H1 (cell line): ENCODE data around the gene KIAA1614. TPM values are rescaled to one million over a fixed set of nuclear protein-coding genes. Genes with fewer than 3 reads are reported as not detected.

Source experiments
- CTCF ChIA-PET: fragments of 300-600 bp; sonication (Branson Sonifier 250); formaldehyde crosslinking; loops from one replicate; lab custom pipeline; 2021; ENCODE audit not compliant: partially characterized antibody; lab: Charles Lee
- POLR2A ChIA-PET: fragments of 300-600 bp; sonication (Branson Sonifier 250); formaldehyde crosslinking; loops from one replicate; lab custom pipeline; 2021; ENCODE audit warnings: inconsistent platforms; ENCODE audit not compliant: partially characterized antibody; lab: Charles Lee
- DNase-seq, 2 experiments: peaks; one replicate each; pipeline versions ENCODE4 v3.0.0 to v3.0.0-alpha.2; 2010 to 2022; ENCODE audit warnings: low spot score in 2 of 2, low read depth in 1 of 2, mixed read lengths in 1 of 2
- FAIRE-seq: peaks from 2 replicates; lab custom pipeline; 2011; peaks lifted over from hg19 to GRCh38; lab: Jason Lieb, UNC
- H2AFZ ChIP-seq: 2 replicates; pipeline ENCODE4 v1.8.1; 2012; ENCODE audit warnings: low read length, inconsistent platforms
- H2AK5ac ChIP-seq: 2 replicates; pipeline ENCODE4 v1.6.1; 2013; ENCODE audit warnings: low read depth, low read length
- H2BK120ac ChIP-seq: replicated peaks from 2 replicates; pipeline ENCODE3; 2013; ENCODE audit warnings: low read depth, low read length, inconsistent platforms
- H2BK12ac ChIP-seq: 2 replicates; pipeline ENCODE4 v1.6.1; 2013; ENCODE audit warnings: low read depth, low read length
- H2BK15ac ChIP-seq: 2 replicates; pipeline ENCODE4 v1.6.1; 2013; ENCODE audit warnings: low read length
- H2BK20ac ChIP-seq: 2 replicates; pipeline ENCODE4 v1.6.1; 2013; ENCODE audit warnings: low read length
- H2BK5ac ChIP-seq: 2 replicates; pipeline ENCODE4 v1.6.1; 2013; ENCODE audit warnings: low read depth, low read length
- H3K14ac ChIP-seq: 2 replicates; pipeline ENCODE4 v1.6.1; 2013; ENCODE audit warnings: inconsistent platforms; ENCODE audit not compliant: insufficient read length
- H3K18ac ChIP-seq: 2 replicates; pipeline ENCODE4 v1.6.1; 2013; ENCODE audit warnings: low read length; ENCODE audit errors: extremely low read depth
- H3K23ac ChIP-seq: 2 replicates; pipeline ENCODE4 v1.6.1; 2013; ENCODE audit warnings: inconsistent platforms; ENCODE audit not compliant: insufficient read length
- H3K23me2 ChIP-seq: 2 replicates; pipeline ENCODE4 v1.6.1; 2013; ENCODE audit warnings: low read depth, low read length
- H3K27ac ChIP-seq: 2 replicates; pipeline ENCODE4 v1.6.1; 2011; ENCODE audit warnings: low read depth, low read length, inconsistent platforms
- H3K27me3 ChIP-seq, 4 experiments: replicated peaks in 1 of 4; 1 replicate in 1 of 4; 2 replicates in 3 of 4; pipeline versions ENCODE4 v1.6.1 to v1.8.1; 2011 to 2013; ENCODE audit warnings: low read length in 3 of 4, mild to moderate bottlenecking in 3 of 4, inconsistent platforms in 2 of 4, mixed read lengths in 2 of 4, moderate library complexity in 1 of 4; ENCODE audit not compliant: control insufficient read depth in 3 of 4, insufficient read depth in 3 of 4; ENCODE audit errors: extremely low read depth in 1 of 4
- H3K36me3 ChIP-seq, 4 experiments: 2 replicates each; pipeline versions ENCODE4 v1.6.1 to v1.8.1; 2011 to 2013; ENCODE audit warnings: mild to moderate bottlenecking in 4 of 4, low read length in 3 of 4, moderate library complexity in 2 of 4, control low read depth in 1 of 4, inconsistent platforms in 1 of 4; ENCODE audit not compliant: insufficient read depth in 4 of 4, control insufficient read depth in 2 of 4
- H3K4ac ChIP-seq: replicated peaks from 2 replicates; pipeline ENCODE3; 2013; ENCODE audit warnings: low read length, low read depth, mixed read lengths, inconsistent platforms; ENCODE audit not compliant: insufficient read length
- H3K4me1 ChIP-seq, 4 experiments: replicated peaks in 1 of 4; 1 replicate in 1 of 4; 2 replicates in 3 of 4; pipeline versions ENCODE4 v1.6.1 to v1.8.1; 2011 to 2013; ENCODE audit warnings: low read length in 3 of 4, inconsistent platforms in 2 of 4, mixed read lengths in 1 of 4; ENCODE audit not compliant: insufficient read depth in 4 of 4, control insufficient read depth in 3 of 4
- H3K4me2 ChIP-seq, 2 experiments: 2 replicates each; pipeline versions ENCODE4 v1.6.1 to v1.8.1; 2011 to 2013; ENCODE audit warnings: low read depth in 2 of 2, low read length in 2 of 2, control low read depth in 1 of 2, inconsistent platforms in 1 of 2, mild to moderate bottlenecking in 1 of 2; ENCODE audit not compliant: insufficient read depth in 1 of 2
- H3K4me3 ChIP-seq, 4 experiments: fragments of 200-600, 300-600 bp in 1 of 4; sonication (generic), shearing (Covaris generic), sonication (Bioruptor Twin) in 1 of 4; 2 replicates each; pipeline versions ENCODE4 v1.5.1 to v1.8.1; 2011 to 2016; ENCODE audit warnings: low read length in 4 of 4, low read depth in 3 of 4, control low read depth in 2 of 4, inconsistent platforms in 2 of 4, mild to moderate bottlenecking in 2 of 4, mixed read lengths in 1 of 4, moderate library complexity in 1 of 4; ENCODE audit not compliant: insufficient read depth in 2 of 4; ENCODE audit errors: extremely low read depth in 1 of 4
- H3K56ac ChIP-seq: replicated peaks from 2 replicates; pipeline ENCODE3; 2013; ENCODE audit warnings: low read depth, mild to moderate bottlenecking, mixed read lengths, low read length, inconsistent platforms; ENCODE audit not compliant: insufficient read length
- H3K79me1 ChIP-seq: 2 replicates; pipeline ENCODE4 v1.6.1; 2013; ENCODE audit warnings: low read depth, low read length, control low read depth
- H3K79me2 ChIP-seq, 2 experiments: 2 replicates each; pipeline versions ENCODE4 v1.6.1 to v1.8.1; 2012 to 2013; ENCODE audit warnings: low read length in 2 of 2, mild to moderate bottlenecking in 2 of 2, inconsistent platforms in 1 of 2; ENCODE audit not compliant: insufficient read depth in 2 of 2, control insufficient read depth in 1 of 2
- H3K9ac ChIP-seq, 4 experiments: replicated peaks in 1 of 4; 1 replicate in 1 of 4; 2 replicates in 3 of 4; pipeline versions ENCODE4 v1.6.1 to v1.8.1; 2011 to 2013; ENCODE audit warnings: low read depth in 3 of 4, low read length in 3 of 4, control low read depth in 2 of 4, mild to moderate bottlenecking in 2 of 4, moderate library complexity in 2 of 4, inconsistent platforms in 1 of 4; ENCODE audit errors: extremely low read depth in 1 of 4
- H3K9me3 ChIP-seq, 2 experiments: 2 replicates each; pipeline versions ENCODE4 v1.6.1 to v1.8.1; 2012 to 2013; ENCODE audit warnings: mild to moderate bottlenecking in 2 of 2, moderate library complexity in 2 of 2, control low read depth in 1 of 2, inconsistent platforms in 1 of 2, low read depth in 1 of 2, low read length in 1 of 2, mixed read lengths in 1 of 2; ENCODE audit not compliant: insufficient read depth in 2 of 2
- H4K20me1 ChIP-seq, 2 experiments: replicated peaks in 1 of 2; 2 replicates each; pipeline versions ENCODE3 to v1.8.1; 2011 to 2013; ENCODE audit warnings: inconsistent platforms in 2 of 2, low read length in 2 of 2, mild to moderate bottlenecking in 1 of 2; ENCODE audit not compliant: insufficient read depth in 2 of 2, control insufficient read depth in 1 of 2
- H4K5ac ChIP-seq: 2 replicates; pipeline ENCODE4 v1.6.1; 2013; ENCODE audit warnings: low read length, low read depth, mixed read lengths, inconsistent platforms; ENCODE audit not compliant: insufficient read length
- H4K8ac ChIP-seq: 2 replicates; pipeline ENCODE4 v1.8.0; 2013; ENCODE audit warnings: mild to moderate bottlenecking, moderate library complexity, low read length, inconsistent platforms; ENCODE audit not compliant: insufficient read depth; ENCODE audit errors: extremely low read depth
- H4K91ac ChIP-seq: replicated peaks from 2 replicates; pipeline ENCODE3; 2013; ENCODE audit warnings: low read length, mixed read lengths, inconsistent platforms; ENCODE audit not compliant: insufficient read length
- ZNF274 ChIP-seq: IDR thresholded peaks from 2 replicates; pipeline ENCODE4 v1.7.0; 2012; ENCODE audit warnings: low read length, borderline replicate concordance; ENCODE audit errors: extremely low read depth
- WGBS, 2 experiments: shearing (Covaris generic) in 1 of 2; methylation state at CpG; one replicate each; pipeline versions ENCODE4 v1.1.6 to v1.1.7; 2013 to 2015; ENCODE audit warnings: low lambda C conversion rate in 2 of 2, mixed read lengths in 2 of 2, inconsistent platforms in 1 of 2, low coverage in 1 of 2, missing lambda C conversion rate in 1 of 2; ENCODE audit not compliant: insufficient replicate concordance in 2 of 2, insufficient coverage in 1 of 2, insufficient read length in 1 of 2; ENCODE audit errors: extremely low coverage in 1 of 2, missing lambda C conversion rate in 1 of 2; 5-methylcytosine and 5-hydroxymethylcytosine counted together
- polyA plus RNA-seq, 7 experiments: library from polyadenylated mRNA; depleted of rRNA in 3 of 7; stranded (reverse) in 5 of 7; unstranded in 2 of 7; fragments of >200 nt in 5 of 7; fragments of 200-250 nt in 2 of 7; gene quantifications; 1 replicate in 5 of 7; 2 replicates in 1 of 7; 4 replicates in 1 of 7; pipeline versions ENCODE4 v1.2.1 to v1.2.3, GENCODE V29; 2011 to 2013; ENCODE audit warnings: missing spikeins in 2 of 7, mixed read lengths in 2 of 7
- total RNA-seq: library from RNA; stranded (reverse); fragmentation: NEBNext Ultra II Directional; extraction: Animal tissue kit (Norgen Biotek cat#: 25700); gene quantifications from 2 replicates; pipeline ENCODE4 v1.2.1, GENCODE V29; 2021

Gene KIAA1614
- total and polyA plus RNA-seq, 2 of the 8 experiments (the other 6 are each of a cell fraction or from before 2014, with no cell fraction given): 1.3 to 3.1 TPM

DNA sequence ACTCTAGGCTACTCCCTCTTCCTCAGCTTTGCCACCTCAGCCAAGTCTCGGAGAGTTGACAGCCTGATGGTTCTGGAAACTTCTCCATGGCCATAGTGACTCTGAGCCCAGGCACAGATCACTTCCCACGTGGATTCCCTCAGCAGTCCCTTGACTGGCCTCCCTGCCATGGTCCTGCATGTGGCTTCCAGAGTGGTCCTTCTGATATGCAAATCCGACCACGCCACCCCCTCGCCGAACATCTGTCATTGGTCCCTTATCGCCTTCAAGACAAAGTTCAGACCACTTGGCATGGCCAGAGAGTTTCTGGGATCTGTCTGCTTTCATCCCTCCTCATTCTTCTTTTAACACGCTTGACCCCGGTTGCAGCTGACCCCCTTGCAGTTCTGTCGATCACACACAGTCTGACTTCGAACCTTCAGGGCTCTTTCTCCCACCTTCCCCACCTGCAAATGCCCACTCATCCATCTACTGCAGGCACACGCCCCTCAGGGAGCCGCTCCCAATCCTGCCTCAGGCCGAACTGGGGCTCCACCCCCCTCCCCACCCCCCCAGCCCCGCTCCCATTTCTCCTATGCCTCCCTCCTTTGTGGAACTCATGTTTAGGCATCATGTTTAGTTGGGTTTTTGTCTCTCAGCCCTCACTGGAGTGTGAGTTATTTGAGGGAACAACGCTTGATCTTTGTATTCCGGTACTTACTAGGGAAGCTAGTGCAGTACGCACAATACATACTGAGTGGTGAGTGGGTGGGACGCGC is 29.0 kb downstream of the KIAA1614 start:
- no peak overlapping the region for H3K56ac ChIP-seq
- H3K36me3 ChIP-seq: no peaks in the 10 kb centered on the region
- no peak for TF ChIP-seq ZNF274

More for the DNA sequence above, 29.0 kb downstream of the KIAA1614 start:
- no peak overlapping the region for H3K27ac ChIP-seq
- DNase-seq (no peak), FAIRE-seq (no peak)
- no peak overlapping the region for H2AFZ ChIP-seq
- H2BK5ac ChIP-seq: no peak overlapping the region; the same call in 1 of the 2 replicates
- H3K27me3 ChIP-seq: no peaks in the 10 kb centered on the region
- peaks cover 0 to 3% of the 10 kb centered on the region in 2 experiments for H4K20me1 ChIP-seq
- no peak overlapping the region for H2BK20ac ChIP-seq
- peaks cover 0 to 2% (median 0%) of the 10 kb centered on the region in 4 experiments; a peak in 2 of 7 replicates for H3K4me1 ChIP-seq
- H3K79me2 ChIP-seq: no peaks in the 10 kb centered on the region
- no peak overlapping the region for H3K14ac ChIP-seq
- ChIA-PET CTCF (interaction anchor here (0.6 to 2.8 kb wide), 7 partner anchors 10 to 1093 kb away, joined by 3 to 9 read pairs (median 3); no protein-coding TSS in a partner anchor), POLR2A (interaction anchor here (0.9 to 1.6 kb wide), 3 partner anchors 11 to 30 kb away, joined by 3 read pairs; no protein-coding TSS in a partner anchor)
- H3K4me3 ChIP-seq: no peak overlapping the region
- 87% methylated on average over 15 of the region's 20 CpGs; no CpG with 5 or more reads in 1 of the 2 experiments for WGBS, 2 experiments
- no peaks in the 10 kb centered on the region for H3K9me3 ChIP-seq
- no peak overlapping the region for H3K4ac ChIP-seq
- peak overlapping the region; percentile 19 for H4K91ac ChIP-seq
- no peak overlapping the region for H3K23ac ChIP-seq
- H3K4me2 ChIP-seq: no peak overlapping the region
- no peaks in the 10 kb centered on the region for H3K23me2 ChIP-seq
- H2AK5ac ChIP-seq: no peak overlapping the region
- H4K8ac ChIP-seq: no peak overlapping the region
- H2BK120ac ChIP-seq: no peak overlapping the region
- H3K18ac ChIP-seq: no peak overlapping the region
- H3K79me1 ChIP-seq: no peaks in the 10 kb centered on the region
- H2BK15ac ChIP-seq: no peak overlapping the region
- no peak overlapping the region for H4K5ac ChIP-seq
- H3K9ac ChIP-seq: no peak overlapping the region
- H2BK12ac ChIP-seq: no peak overlapping the region; the same call in 1 of the 2 replicates
